Astrocyte (in vitro differentiated cells and primary cell): ENCODE results near the gene POU2F1.

ENCODE experiments used
- EZH2 ChIP-seq: IDR thresholded peaks from 2 replicates; pipeline ENCODE4 v1.6.1; 2012; ENCODE audit warnings: mild to moderate bottlenecking, low read length, inconsistent platforms; ENCODE audit not compliant: insufficient read depth
- TF ChIP-seq, protein P1 (sequence below): IDR thresholded peaks from 2 replicates; pipeline ENCODE4 v1.5.1; 2011; ENCODE audit warnings: low read depth, mild to moderate bottlenecking, inconsistent platforms, low read length, moderate library complexity; ENCODE audit not compliant: insufficient read depth

DNA sequence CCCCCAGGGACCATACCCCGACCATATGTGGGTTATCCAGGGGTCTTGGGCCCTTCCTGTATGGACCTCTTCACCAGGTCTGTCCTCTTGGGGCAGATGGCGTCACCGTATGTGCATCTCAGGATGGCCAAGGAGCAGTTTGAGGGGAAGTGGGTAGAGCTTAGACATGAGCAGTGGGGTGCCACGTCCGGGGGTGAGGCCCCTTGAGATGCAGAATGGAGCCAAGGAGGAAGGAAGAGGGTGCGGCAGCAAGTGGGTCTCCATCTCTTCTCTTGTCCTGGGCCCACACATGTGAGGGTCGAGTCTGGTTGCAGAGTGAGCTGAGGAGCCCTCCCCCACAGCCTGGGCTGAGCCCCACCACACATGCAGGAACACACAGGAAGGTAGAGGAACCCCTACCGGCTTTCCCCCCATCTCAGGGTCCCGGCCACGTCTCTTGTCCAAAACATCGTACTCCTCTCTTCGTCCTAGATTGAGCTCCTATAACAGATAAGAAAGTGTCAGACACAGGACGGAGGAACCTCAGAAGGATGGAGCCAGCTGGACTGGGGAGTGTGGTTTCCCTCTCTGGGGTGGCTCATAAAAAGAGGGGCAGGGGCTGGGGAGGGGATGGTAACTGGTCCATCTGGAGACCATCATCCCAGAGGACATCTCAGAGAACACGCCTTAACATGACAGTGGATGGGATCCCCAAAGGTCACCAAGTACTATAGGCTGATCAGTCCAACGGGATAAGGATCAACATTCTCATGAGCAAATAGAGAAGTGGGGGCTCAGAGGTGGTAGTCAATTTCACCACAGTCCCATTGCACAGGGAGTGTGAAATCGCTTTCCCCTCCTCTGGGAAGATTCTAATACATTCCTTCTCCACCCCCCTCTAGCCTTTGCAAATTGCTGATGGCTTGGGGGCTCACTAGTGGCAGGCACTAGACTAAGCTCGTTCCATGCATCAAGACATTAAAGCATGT lies 217.8 kb downstream of the POU2F1 start:
- no peak for TF ChIP-seq EZH2
- TF ChIP-seq, protein P1, sequence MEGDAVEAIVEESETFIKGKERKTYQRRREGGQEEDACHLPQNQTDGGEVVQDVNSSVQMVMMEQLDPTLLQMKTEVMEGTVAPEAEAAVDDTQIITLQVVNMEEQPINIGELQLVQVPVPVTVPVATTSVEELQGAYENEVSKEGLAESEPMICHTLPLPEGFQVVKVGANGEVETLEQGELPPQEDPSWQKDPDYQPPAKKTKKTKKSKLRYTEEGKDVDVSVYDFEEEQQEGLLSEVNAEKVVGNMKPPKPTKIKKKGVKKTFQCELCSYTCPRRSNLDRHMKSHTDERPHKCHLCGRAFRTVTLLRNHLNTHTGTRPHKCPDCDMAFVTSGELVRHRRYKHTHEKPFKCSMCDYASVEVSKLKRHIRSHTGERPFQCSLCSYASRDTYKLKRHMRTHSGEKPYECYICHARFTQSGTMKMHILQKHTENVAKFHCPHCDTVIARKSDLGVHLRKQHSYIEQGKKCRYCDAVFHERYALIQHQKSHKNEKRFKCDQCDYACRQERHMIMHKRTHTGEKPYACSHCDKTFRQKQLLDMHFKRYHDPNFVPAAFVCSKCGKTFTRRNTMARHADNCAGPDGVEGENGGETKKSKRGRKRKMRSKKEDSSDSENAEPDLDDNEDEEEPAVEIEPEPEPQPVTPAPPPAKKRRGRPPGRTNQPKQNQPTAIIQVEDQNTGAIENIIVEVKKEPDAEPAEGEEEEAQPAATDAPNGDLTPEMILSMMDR: no peak
